Astrocyte of the cerebellum (primary cell): ENCODE results near the gene GPD2.

Experiments used
- DNase-seq: peaks from one replicate; pipeline ENCODE4 v3.0.0-alpha.2; 2011; ENCODE audit warnings: low read depth
- H3K4me3 ChIP-seq: 2 replicates; pipeline ENCODE4 v1.5.1; 2011; ENCODE audit warnings: mild to moderate bottlenecking, low read depth, low read length, moderate library complexity
- CTCF ChIP-seq: IDR thresholded peaks from 2 replicates; pipeline ENCODE4 v1.5.1; 2012; ENCODE audit warnings: low read length, low read depth, moderate library complexity, mild to moderate bottlenecking; ENCODE audit errors: missing control alignments
- in situ Hi-C: cut with HindIII; loops from 2 replicates; pipeline ENCODE4 v1.10.0; 2017; ENCODE audit warnings: low sequenced_read_pairs

Gene GPD2

GRCh38 chr2:156537141-156537540 lies 101.0 kb downstream of the GPD2 start:
- in situ Hi-C loops = no loop called here
- peak; percentile 33 for DNase-seq
- TF ChIP-seq CTCF = no peak
- no peak overlapping the region for H3K4me3 ChIP-seq

GRCh38 chr2:156538083-156538504 lies 101.9 kb downstream of the GPD2 start:
- TF ChIP-seq CTCF = no peak
- DNase-seq = peak; percentile 49
- no peak overlapping the region for H3K4me3 ChIP-seq
- in situ Hi-C loops = no loop called here

GRCh38 chr2:156539086-156539860 lies 103.1 kb downstream of the GPD2 start:
- TF ChIP-seq CTCF = no peak
- in situ Hi-C loops = no loop called here
- H3K4me3 ChIP-seq = no peak overlapping the region
- DNase-seq = no peak

GRCh38 chr2:156540706-156541105 lies 104.5 kb downstream of the GPD2 start:
- in situ Hi-C loops = no loop called here
- no peak overlapping the region for H3K4me3 ChIP-seq
- DNase-seq = no peak
- no peak for TF ChIP-seq CTCF

- no peak for TF ChIP-seq CTCF
- in situ Hi-C loops = no loop called here
- H3K4me3 ChIP-seq = no peak overlapping the region
- DNase-seq = no peak
Measured at GRCh38 chr2:156541229-156541628, 105.0 kb downstream of the GPD2 start.

GRCh38 chr2:156541706-156542105 lies 105.5 kb downstream of the GPD2 start:
- no peak for TF ChIP-seq CTCF
- DNase-seq = no peak
- H3K4me3 ChIP-seq = no peak overlapping the region
- in situ Hi-C loops = no loop called here
